PC-3 (cell line): ENCODE measurements around the gene HNRNPA1.

Experiments used
- CTCF ChIP-seq: fragments of 300-600 bp; sonication (generic); conservative IDR thresholded peaks from 2 replicates; pipeline ENCODE4 v1.5.1; 2017; ENCODE audit warnings: antibody characterized with exemption, low read depth, mild to moderate bottlenecking, low read length
- EZH2phosphoT487 ChIP-seq: fragments of 300-600 bp; sonication (generic); IDR thresholded peaks from 2 replicates; pipeline ENCODE4 v1.6.1; 2018; ENCODE audit warnings: mild to moderate bottlenecking, antibody characterized with exemption, low read length, borderline replicate concordance

GRCh38 chr12:54265364-54265812 lies 15.1 kb upstream of the HNRNPA1 start:
- TF ChIP-seq CTCF = no peak
- no peak for TF ChIP-seq EZH2phosphoT487
